T-cell (primary cell): ENCODE data around the gene RBM34. TPM values are rescaled to one million over a fixed set of nuclear protein-coding genes. Genes with fewer than 3 reads are reported as not detected.

Source experiments
- ATAC-seq, 4 experiments: fragments of 200-7000 bp in 3 of 4; fragments of 150-1000 bp in 1 of 4; cut with Tn5 transposase; replicated peaks in 1 of 4; 1 replicate in 3 of 4; 2 replicates in 1 of 4; pipeline ENCODE4 v1.10.0; 2021; ENCODE audit warnings: moderate library complexity in 3 of 4, mild to moderate bottlenecking in 2 of 4, moderate number of reproducible peaks in 1 of 4
- CTCF ChIA-PET, 2 donors: fragments of 300-600 bp; sonication (Branson Sonifier 250); formaldehyde crosslinking; loops; one replicate each; lab custom pipeline; 2022; ENCODE audit warnings: antibody characterized with exemption in 2 of 2; lab: Charles Lee
- POLR2A ChIA-PET, 2 donors: fragments of 300-600 bp; sonication (Branson Sonifier 250); formaldehyde crosslinking; loops; one replicate each; lab custom pipeline; 2022; ENCODE audit warnings: antibody characterized with exemption in 2 of 2; lab: Charles Lee
- DNase-seq, 35 experiments: peaks; one replicate each; pipeline versions ENCODE4 v3.0.0 to v3.0.0-alpha.2; 2013 to 2023
- H3K27ac ChIP-seq: one replicate; pipeline ENCODE4 v1.5.1; 2013; ENCODE audit warnings: low read length
- H3K27me3 ChIP-seq, 2 experiments: replicated peaks in 1 of 2; 1 replicate in 1 of 2; 2 replicates in 1 of 2; pipeline versions ENCODE4 v1.6.1 to v1.7.0; 2013; ENCODE audit warnings: low read length in 1 of 2, mixed read lengths in 1 of 2; ENCODE audit not compliant: control insufficient read depth in 2 of 2, insufficient read depth in 2 of 2; ENCODE audit errors: extremely low read depth in 1 of 2
- H3K36me3 ChIP-seq, 2 donors: 1 replicate in 1 of 2; 2 replicates in 1 of 2; pipeline versions ENCODE4 v1.6.1 to v1.7.0; 2013; ENCODE audit warnings: low read length in 1 of 2; ENCODE audit not compliant: control insufficient read depth in 2 of 2, insufficient read depth in 1 of 2; ENCODE audit errors: extremely low read depth in 1 of 2
- H3K4me1 ChIP-seq, 2 experiments: 1 replicate in 1 of 2; 2 replicates in 1 of 2; pipeline versions ENCODE4 v1.6.1 to v1.7.0; 2013; ENCODE audit warnings: low read length in 2 of 2, mixed read lengths in 1 of 2; ENCODE audit not compliant: insufficient read depth in 2 of 2, control insufficient read depth in 1 of 2; ENCODE audit errors: extremely low read depth in 1 of 2
- H3K4me3 ChIP-seq, 2 donors: 1 replicate in 1 of 2; 2 replicates in 1 of 2; pipeline versions ENCODE4 v1.5.1 to v1.7.0; 2013; ENCODE audit warnings: mild to moderate bottlenecking in 2 of 2, low read length in 1 of 2, moderate library complexity in 1 of 2; ENCODE audit not compliant: control insufficient read depth in 1 of 2; ENCODE audit errors: extremely low read depth in 1 of 2
- H3K9me3 ChIP-seq: 2 replicates; pipeline ENCODE4 v1.7.0; 2013
- H3K27ac Mint-ChIP-seq, 2 donors: one replicate each; pipeline ENCODE4 v1.8.0; 2020 to 2021; ENCODE audit warnings: mild to moderate bottlenecking in 2 of 2, mixed read lengths in 2 of 2
- H3K27me3 Mint-ChIP-seq, 2 donors: one replicate each; pipeline ENCODE4 v1.8.0; 2021 to 2022; ENCODE audit warnings: mixed read lengths in 2 of 2
- H3K36me3 Mint-ChIP-seq: one replicate; pipeline ENCODE4 v1.8.0; 2021; ENCODE audit warnings: mixed read lengths
- H3K4me1 Mint-ChIP-seq, 3 donors: one replicate each; pipeline ENCODE4 v1.8.0; 2020 to 2022; ENCODE audit warnings: mixed read lengths in 3 of 3, mild to moderate bottlenecking in 1 of 3
- H3K4me3 Mint-ChIP-seq, 3 donors: one replicate each; pipeline ENCODE4 v1.8.0; 2020 to 2022; ENCODE audit warnings: mild to moderate bottlenecking in 3 of 3, mixed read lengths in 3 of 3, moderate library complexity in 3 of 3
- H3K9me3 Mint-ChIP-seq, 3 donors: one replicate each; pipeline ENCODE4 v1.8.0; 2020 to 2022; ENCODE audit warnings: mixed read lengths in 3 of 3
- WGBS: methylation state at CpG from one replicate; pipeline ENCODE4 v1.1.5; 2013; ENCODE audit warnings: missing lambda C conversion rate; ENCODE audit not compliant: insufficient coverage; 5-methylcytosine and 5-hydroxymethylcytosine counted together
- total RNA-seq, 35 experiments: library from RNA in 6 of 35; stranded (reverse) in 6 of 35; fragments of 120-200 nt in 1 of 35; gene quantifications; one replicate each; pipeline versions ENCODE4 v1.2.1 to v1.2.4 and lab custom pipeline; 2013 to 2026

The RBM34 gene
- total RNA-seq, 5 donors from 2014 or later (not counting 1 experiment from before 2014, with no cell fraction given) = 115 to 169 (median 129) TPM

DNA sequence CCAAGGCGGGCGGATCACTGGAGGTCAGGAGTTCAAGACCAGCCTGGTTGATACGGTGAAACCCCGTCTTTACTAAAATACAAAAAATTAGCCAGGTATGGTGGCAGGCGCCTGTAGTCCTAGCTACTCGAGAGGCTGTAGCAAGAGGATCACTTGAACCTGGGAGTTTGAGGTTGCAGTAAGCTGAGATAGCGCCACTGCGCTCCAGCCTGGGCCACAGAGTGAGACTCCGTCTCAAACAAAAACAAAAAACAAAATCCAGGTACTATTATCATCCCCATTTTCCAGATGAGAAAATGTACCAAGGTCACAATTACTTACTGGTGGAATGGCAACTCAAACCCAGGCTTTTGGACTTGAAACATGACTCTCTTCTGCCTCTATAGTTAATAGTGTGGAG, 36.9 kb downstream of the RBM34 start:
- Histone ChIP-seq H3K27me3 (no peaks in the 10 kb centered on the region), H3K36me3 (peaks cover 4 to 27% of the 10 kb centered on the region in 2 donors), H3K27ac (no peak overlapping the region), H3K4me1 (peaks cover 8 to 43% of the 10 kb centered on the region in 2 experiments), H3K4me3 (no peak overlapping the region), H3K9me3 (no peaks in the 10 kb centered on the region)
- Mint-ChIP-seq H3K4me1 (peaks cover 52 to 72% (median 63%) of the 10 kb centered on the region in 3 donors), H3K36me3 (peaks cover 28% of the 10 kb centered on the region), H3K27me3 (no peaks in the 10 kb centered on the region), H3K4me3 (peak overlapping the region; percentile 37 to 62 (median 58)), H3K27ac (peak overlapping the region in 1 of 2 donors; percentile 76), H3K9me3 (no peaks in the 10 kb centered on the region)
- ATAC-seq (no peak), DNase-seq (no peak)
- ChIA-PET POLR2A (interaction anchor here (0.6 kb wide), 3 partner anchors 75 to 1434 kb away, joined by 3 read pairs; no protein-coding TSS in a partner anchor), CTCF (no interaction called here)
- no CpG with 5 or more reads among the region's 9 CpGs for WGBS

DNA sequence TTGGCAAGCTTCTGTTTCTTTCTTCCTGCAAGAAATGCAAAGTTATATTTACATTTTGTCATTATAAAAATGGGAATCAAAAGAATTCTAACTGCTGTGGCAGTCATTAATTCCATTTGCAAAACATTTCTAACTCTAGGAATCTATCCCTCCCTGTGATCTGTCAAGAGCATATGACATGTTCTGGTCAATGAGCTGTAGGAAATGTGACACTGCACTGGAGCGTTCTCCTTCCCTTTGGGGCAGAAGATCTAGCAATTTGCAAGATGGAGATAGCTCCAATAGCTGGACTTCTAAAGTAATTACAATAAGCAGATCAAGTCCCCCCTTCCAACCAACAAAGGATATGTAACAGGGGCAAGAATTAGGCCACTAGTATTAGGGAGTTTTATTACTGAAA, 38.7 kb downstream of the RBM34 start:
- Histone ChIP-seq H3K36me3 (peaks cover 4 to 45% of the 10 kb centered on the region in 2 donors), H3K4me1 (peaks cover 6 to 31% of the 10 kb centered on the region in 2 experiments), H3K9me3 (no peaks in the 10 kb centered on the region), H3K4me3 (no peak overlapping the region), H3K27me3 (no peaks in the 10 kb centered on the region), H3K27ac (no peak overlapping the region)
- peaks cover 44% of the 10 kb centered on the region for H3K36me3 Mint-ChIP-seq
- H3K9me3 Mint-ChIP-seq = no peaks in the 10 kb centered on the region
- peak overlapping the region in 2 of 3 donors; percentile 56 to 58 for H3K4me3 Mint-ChIP-seq
- ATAC-seq = no peak
- H3K4me1 Mint-ChIP-seq = peaks cover 55 to 62% (median 61%) of the 10 kb centered on the region in 3 donors
- ChIA-PET CTCF (interaction anchor here (0.5 to 2.6 kb wide), 6 partner anchors 11 to 151 kb away, joined by 3 to 12 read pairs (median 3); no protein-coding TSS in a partner anchor), POLR2A (interaction anchor here in 1 of 2 donors (0.5 to 1.0 kb wide), 3 partner anchors 11 to 1286 kb away, joined by 3 to 10 read pairs (median 7); no protein-coding TSS in a partner anchor)
- H3K27ac Mint-ChIP-seq = peak overlapping the region in 1 of 2 donors; percentile 73
- no CpG with 5 or more reads among the region's 1 CpG for WGBS
- H3K27me3 Mint-ChIP-seq = no peaks in the 10 kb centered on the region
- no peak for DNase-seq

- no peaks in the 10 kb centered on the region for H3K27me3 Mint-ChIP-seq
- POLR2A ChIA-PET = interaction anchor here (0.6 kb wide), 2 partner anchors 32 to 39 kb away, joined by 3 to 4 read pairs; no protein-coding TSS in a partner anchor
- no peaks in the 10 kb centered on the region for H3K27me3 ChIP-seq
Observed at GRCh38 chr1:235113183-235113917, 47.7 kb downstream of the RBM34 start.

GRCh38 chr1:235112297-235113182, 48.5 kb downstream of the RBM34 start:
- Mint-ChIP-seq H3K4me1 (peaks cover 0 to 8% (median 2%) of the 10 kb centered on the region in 3 donors), H3K36me3 (peaks cover 60% of the 10 kb centered on the region), H3K4me3 (no peak overlapping the region), H3K27me3 (no peaks in the 10 kb centered on the region), H3K27ac (no peak overlapping the region), H3K9me3 (no peaks in the 10 kb centered on the region)
- Histone ChIP-seq H3K4me3 (no peak overlapping the region), H3K27me3 (no peaks in the 10 kb centered on the region), H3K27ac (no peak overlapping the region), H3K4me1 (no peaks in the 10 kb centered on the region), H3K36me3 (peaks cover 12 to 78% of the 10 kb centered on the region in 2 donors), H3K9me3 (no peaks in the 10 kb centered on the region)
- DNase-seq = no peak
- WGBS = 100% methylated on average over 3 of the region's 6 CpGs
- POLR2A ChIA-PET = interaction anchor here in 1 of 2 donors (0.6 kb wide), 1 partner anchor 32 kb away, joined by 4 read pairs; no protein-coding TSS in a partner anchor
- CTCF ChIA-PET = interaction anchor here in 1 of 2 donors (1.7 kb wide), 1 partner anchor 8 kb away, joined by 3 read pairs; no protein-coding TSS in a partner anchor
- no peak for ATAC-seq

More at GRCh38 chr1:235113183-235113917, 47.7 kb downstream of the RBM34 start:
- no peak overlapping the region for H3K27ac Mint-ChIP-seq
- Histone ChIP-seq H3K36me3 (peaks cover 10 to 84% of the 10 kb centered on the region in 2 donors), H3K4me3 (no peak overlapping the region), H3K27ac (no peak overlapping the region), H3K9me3 (no peaks in the 10 kb centered on the region), H3K4me1 (no peaks in the 10 kb centered on the region)
- H3K36me3 Mint-ChIP-seq = peaks cover 64% of the 10 kb centered on the region
- CTCF ChIA-PET = interaction anchor here in 1 of 2 donors (1.7 kb wide), 1 partner anchor 8 kb away, joined by 3 read pairs; no protein-coding TSS in a partner anchor
- H3K9me3 Mint-ChIP-seq = no peaks in the 10 kb centered on the region
- no CpG with 5 or more reads among the region's 7 CpGs for WGBS
- peak in 1 of 35 experiments; percentile 2 for DNase-seq
- ATAC-seq = no peak
- H3K4me1 Mint-ChIP-seq = peaks cover 0 to 11% (median 4%) of the 10 kb centered on the region in 3 donors
- no peak overlapping the region for H3K4me3 Mint-ChIP-seq

DNA sequence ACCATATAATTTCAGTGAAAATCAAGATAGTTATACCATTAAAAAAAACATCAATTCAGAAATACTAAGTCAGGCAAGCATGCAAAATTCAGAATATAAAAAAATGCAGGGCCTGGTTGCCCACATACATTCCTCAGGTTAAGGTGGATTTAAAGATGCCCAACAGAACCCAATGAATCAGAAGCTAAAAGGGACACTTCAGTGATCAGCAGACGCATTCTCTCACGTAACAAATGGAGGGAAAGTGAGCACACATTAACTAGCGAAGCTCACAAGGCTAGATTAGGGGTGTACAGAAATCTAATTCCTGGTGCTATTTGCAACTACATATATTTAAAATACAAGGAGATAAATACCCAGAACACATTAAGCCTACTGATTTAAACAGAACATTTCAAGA, 49.9 kb downstream of the RBM34 start:
- H3K27ac Mint-ChIP-seq = no peak overlapping the region
- peaks cover 13 to 75% of the 10 kb centered on the region in 2 donors for H3K36me3 ChIP-seq

More for the DNA sequence above, 49.9 kb downstream of the RBM34 start:
- Mint-ChIP-seq H3K36me3 (peaks cover 65% of the 10 kb centered on the region), H3K9me3 (no peaks in the 10 kb centered on the region), H3K4me1 (peaks cover 0 to 12% (median 8%) of the 10 kb centered on the region in 3 donors), H3K4me3 (no peak overlapping the region), H3K27me3 (no peaks in the 10 kb centered on the region)
- ATAC-seq = no peak
- Histone ChIP-seq H3K27ac (no peak overlapping the region), H3K4me1 (no peaks in the 10 kb centered on the region), H3K27me3 (no peaks in the 10 kb centered on the region), H3K4me3 (no peak overlapping the region), H3K9me3 (no peaks in the 10 kb centered on the region)
- ChIA-PET POLR2A (no interaction called here), CTCF (no interaction called here)
- no CpG with 5 or more reads among the region's 3 CpGs for WGBS
- DNase-seq = no peak
